ENCODE results near the gene DNAJC30. TPM values are rescaled to one million over a fixed set of nuclear protein-coding genes. Genes with fewer than 3 reads are reported as not detected.

Gene DNAJC30
- total RNA-seq, 1 donor from 2014 or later = 16.5 TPM

DNA sequence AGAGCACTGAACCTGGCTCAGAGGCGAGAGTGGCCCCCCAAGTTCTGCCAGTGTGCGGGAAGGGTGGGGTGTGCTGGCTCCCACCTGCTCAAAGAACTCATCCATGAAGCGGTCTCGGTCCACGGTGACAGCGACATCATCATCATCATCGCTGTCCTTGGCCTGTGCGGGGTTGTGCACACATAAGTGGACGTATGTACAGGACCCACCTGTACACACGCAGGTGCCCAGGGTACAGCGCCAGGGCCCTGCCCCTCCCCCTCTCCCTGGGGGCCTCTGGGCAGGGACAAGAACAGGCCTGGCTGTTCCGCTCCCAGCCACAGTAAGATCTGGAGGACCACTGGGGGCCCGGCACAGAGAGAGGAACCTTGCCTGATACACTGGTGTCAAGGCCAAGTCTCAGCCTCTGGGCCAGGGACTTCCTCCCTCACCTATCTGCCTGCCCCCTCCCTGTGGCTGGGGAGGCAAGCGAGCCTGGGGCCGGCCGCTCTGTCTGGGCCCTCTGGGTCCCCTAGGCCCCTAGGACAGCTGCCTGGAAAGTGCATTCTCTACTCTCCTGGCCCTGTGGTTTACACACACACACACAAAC is 25.8 kb upstream of the DNAJC30 start:
- DNase-seq (ENCODE audit: low spot score) = no peak

DNA sequence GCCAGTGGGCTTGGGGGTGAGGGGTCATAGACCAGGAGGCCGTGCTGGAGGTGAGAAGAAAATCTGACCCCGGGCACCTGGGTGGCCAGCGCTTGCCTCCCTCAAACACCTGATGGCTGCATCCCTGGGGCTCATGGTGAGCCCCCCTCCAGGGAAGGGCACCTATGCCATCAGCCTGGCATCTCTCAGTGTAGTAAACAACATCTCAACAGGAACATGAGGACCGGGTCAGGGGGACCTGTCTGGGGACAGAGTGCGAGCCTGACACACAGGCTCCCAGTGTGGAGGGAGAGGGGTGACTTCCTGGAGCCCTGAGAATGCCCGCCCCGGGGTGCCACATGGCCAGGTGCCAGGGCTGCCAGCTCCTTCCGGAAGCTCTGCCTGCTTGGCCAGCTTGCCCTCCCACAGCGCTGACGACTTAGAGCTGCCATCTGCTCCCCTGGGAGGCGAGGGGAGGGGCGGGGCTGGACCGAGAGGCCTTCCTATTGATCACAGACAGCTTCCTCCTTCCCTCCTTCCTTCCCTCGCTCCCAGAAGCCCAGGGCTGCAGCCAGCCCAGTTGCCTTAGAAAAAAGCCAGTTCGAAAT is 23.9 kb upstream of the DNAJC30 start:
- peak; percentile 92 for DNase-seq (ENCODE audit: low spot score)

DNA sequence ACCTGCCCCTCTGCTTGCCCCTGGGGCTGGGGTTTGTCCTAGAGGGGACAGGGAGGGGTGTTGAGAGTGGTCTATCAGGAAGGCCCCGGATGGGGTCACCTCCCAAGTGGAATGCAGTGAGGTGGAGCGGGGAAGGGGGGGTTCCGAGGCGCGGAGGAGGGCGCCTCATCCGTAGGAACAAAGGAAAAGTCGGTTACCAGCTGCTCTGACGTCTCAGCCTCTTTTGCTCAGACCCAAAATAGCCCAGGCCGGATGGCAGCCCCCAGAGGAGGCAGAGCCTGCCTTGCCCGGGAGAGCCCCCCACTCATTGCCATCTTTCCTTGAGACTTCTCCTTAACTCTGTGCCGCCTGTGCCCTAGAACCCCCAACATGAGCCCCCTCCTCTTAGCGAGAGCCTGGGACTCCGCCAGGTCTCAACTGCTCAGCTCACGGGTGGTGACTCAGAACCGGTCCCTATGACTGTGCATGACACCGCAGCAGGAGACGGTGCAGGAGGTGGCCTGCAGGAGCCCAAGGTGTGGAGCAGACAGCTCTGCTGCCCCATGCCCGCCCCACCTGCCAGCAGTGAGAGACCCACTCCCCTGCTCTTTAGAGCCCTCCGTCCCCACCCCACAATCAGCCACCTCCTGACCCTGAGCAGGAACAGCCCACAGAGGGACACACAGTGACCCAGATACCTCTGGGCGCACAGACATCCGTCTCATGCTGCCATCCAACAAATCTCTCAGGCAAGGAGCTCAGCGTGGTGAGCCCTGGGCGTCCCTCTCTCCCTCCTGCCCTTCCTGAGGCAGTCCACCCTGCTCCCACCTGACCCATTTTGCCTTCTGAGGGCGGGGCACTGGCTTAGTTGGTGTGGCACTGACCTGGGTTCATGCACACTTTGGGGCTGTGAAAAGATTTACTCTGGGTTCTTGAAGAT is 23.1 kb upstream of the DNAJC30 start:
- no peak for DNase-seq (ENCODE audit: low spot score)

DNA sequence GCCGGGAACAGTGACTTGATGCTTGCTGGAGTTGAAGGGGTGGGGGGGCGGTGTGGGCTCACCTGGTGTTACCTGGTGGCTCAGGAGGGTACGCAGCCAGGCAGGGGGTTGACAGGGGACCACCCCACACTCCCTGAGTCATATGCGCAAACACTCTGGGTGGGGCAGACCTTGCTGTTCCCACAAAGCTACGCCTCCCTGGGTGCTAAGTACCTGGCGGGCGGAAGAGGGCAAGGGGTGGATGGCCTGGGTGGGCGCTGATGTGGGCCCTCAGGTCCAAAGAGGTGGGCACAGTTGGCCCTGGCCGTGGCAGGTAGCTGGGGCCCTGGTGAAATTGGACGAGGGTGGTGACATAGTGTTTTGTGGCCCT is 22.3 kb upstream of the DNAJC30 start:
- DNase-seq (ENCODE audit: low spot score) = no peak

DNA sequence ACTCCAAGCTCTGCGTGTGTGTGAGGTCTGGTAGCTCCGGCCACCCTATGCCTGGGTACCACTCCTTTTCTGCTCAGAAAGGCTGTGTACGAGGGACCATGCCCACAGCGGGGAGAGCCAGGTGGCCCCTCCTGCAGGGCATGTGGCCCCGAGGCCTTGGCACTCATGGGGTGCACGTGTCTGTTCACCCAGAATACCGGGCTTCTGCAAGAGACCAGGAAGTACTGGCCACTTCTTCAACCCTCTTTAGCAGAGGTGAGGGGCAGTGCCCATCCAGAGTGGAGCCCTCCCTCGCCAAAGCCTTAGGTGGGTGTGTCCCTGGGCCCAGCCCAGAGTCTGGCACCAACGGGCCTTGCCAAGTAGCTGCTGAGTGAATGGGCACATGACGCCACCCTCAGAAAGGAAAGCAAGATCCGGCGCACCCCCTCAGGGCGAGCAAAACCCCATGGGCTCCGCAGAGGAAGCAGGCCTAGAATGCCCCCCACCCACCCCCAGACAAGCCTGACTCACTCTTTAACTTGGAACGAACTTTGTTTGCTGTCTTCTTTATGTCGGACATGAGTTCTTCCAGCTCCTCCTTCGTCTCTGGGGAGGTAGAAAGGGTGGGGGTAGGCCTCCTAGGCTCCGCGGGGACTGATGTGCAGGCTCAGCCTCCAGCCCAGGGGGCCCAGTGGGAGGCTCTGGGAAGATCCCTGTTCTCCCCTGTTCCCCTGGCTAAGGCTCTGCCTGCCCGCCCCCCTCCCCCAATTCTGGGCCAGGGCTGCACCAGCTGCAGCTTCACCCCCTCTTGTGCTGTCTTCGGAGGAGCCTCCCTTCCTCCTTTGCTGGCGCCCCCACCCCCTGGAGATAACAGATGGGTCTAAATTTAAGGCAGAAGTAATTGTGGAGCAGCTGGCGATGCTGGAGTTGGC is 21.6 kb upstream of the DNAJC30 start:
- no peak for DNase-seq (ENCODE audit: low spot score)

DNA sequence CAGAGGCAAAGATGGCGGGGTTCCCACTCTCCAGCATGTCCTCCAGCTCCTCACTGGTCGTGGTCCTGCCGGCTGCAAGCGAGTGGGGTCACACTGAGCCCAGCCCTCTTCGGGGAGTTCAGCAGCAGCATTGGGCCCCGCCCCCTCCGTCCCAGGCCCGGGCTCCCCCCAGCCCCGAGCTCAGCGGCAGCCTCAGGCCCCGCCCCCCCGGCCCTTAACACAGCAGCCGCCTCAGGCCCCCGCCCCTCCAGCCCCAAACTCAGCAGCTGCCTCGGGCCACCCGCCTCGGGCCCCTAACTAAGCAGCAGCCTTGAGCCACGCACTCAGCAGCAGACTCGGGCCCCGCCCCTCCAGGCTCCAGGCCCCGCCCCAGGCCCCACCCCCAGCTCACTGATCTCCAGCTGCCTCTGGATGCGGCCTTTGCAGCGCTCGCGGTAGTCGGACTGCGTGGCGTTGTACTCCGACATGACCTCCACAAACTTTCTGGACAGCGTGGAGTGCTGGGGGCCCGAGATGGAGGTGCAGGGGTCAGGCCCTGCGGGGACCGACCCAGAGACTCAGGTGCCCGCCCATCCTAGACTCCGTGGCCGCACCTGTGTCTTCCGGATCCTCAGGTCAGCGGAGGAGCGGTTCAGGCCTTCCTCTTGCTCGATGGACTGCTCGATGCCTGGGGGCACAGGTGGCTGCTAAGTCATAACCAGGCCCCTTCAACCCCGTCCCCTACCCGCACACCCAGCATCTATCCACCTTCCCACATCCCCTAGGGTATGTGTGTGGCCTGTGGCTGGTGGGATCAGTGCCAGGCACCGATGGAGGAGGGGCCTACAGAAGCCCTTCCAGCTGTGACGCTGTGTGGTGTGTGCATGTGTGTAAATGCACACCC is 20.7 kb upstream of the DNAJC30 start:
- DNase-seq (ENCODE audit: low spot score) = peak; percentile 63

DNA sequence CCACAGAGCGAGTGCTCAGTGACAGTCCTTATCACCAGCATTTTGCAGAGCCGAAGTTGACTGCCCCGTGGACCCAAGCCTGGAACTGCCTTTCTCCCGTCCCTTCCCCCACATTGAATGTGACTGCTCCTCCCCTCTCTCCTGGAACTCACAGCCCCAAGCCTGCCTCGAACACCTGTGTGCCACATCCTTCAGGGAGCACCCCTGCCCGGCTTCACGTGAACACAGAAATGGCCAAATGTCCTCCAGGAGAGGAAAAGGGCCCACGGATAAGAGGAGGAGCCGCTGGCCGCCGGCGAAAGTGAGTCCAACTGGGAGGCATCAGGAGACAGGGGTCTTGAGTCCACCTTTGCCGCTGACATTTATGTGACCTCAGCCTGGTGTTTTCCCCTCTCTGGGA is 20.0 kb upstream of the DNAJC30 start:
- DNase-seq (ENCODE audit: low spot score) = no peak

DNA sequence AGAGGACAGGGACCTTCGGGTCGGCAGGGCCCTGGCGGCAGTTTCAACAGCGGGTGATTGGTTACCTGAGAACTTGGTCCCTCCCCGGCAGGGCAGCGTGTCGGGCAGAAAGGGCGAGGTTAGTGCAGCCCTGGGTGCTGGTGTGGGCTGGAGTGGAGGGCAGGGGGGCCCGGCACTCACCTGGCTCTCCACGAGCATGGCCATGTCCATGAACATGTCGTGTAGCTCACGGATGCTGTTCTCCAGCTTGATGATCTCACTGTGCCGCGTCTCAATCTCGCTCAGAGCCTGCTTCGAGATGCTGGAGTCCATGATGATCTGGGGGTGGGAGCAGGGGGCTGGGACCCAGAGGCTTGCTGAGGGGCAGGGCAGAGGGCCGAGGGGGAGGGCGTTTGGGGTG is 19.4 kb upstream of the DNAJC30 start:
- no peak for DNase-seq (ENCODE audit: low spot score)

DNA sequence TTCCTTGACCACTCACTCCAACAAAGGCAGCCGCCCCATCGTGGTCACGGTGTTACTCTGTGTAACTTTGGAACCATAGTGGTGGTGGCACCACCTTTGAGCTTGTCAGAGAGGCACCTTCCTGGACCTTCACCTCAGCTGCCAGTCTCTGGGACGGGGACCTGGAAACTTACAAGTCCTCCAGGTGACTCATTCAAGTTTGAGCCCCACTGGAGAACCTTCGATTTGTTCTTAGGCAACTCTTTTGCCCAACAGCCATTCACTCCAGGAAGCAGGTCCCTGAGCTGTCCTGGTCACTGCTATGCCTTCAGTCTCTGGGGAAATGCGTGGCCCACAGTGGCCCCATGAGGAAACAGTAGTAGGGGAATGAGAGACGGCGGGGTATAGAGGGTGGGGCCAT is 19.0 kb upstream of the DNAJC30 start:
- DNase-seq (ENCODE audit: low spot score) = no peak

DNA sequence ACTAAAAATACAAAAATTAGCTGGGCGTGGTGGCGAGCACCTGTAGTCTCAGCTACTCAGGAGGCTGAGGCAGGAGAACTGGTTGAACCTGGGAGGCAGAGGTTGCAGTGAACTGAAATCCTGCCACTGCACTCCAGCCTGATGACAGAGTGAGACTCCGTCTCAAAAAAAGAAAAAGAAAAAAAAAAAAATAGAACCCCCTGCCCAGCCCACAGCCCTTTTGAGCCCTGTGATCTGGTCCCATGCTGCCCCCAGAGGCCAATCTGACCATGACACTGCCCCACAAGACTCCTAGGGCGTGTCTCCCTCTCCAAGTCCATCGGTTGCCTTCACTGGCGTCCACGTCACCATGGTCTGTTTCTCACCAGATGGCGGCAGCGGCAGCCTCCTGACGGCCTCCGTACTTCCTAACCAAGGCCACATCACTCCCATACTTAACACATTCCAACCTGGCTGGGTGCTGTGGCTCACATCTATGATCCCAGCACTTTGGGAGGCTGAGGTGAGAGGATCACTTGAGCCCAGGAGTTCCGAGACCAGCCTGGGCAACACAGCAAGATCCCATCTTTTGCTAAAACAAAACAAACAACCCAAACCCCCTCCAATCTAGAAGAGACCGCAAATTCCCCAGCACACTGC is 18.2 kb upstream of the DNAJC30 start:
- DNase-seq (ENCODE audit: low spot score) = no peak

DNA sequence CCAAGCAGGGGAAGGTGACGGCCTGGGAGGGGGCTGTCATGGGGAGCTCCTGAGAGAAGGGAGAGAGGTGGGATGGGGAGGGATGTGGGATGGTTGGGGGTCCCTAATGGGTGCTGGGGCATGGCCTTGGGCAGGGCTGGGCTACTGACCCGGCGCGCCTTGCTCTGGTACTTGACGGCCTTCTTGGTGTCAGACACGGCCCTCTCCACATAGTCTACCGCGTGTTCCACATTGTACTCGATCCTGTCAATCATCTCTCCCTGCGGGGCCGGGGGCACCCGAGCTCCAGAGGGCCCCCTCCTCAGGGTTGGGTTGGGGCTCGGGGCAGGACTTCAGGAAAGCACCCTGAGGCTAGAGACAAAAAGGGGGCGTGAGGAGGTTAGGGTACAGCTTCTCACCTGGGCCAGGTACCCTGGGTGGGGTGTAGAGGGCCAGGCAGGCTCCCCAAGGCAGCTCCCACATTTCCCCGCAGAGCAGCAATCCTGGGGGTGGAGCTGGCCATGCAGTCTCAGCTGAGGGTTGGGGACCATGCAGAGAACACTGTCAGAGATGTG is 17.4 kb upstream of the DNAJC30 start:
- DNase-seq (ENCODE audit: low spot score) = no peak

DNA sequence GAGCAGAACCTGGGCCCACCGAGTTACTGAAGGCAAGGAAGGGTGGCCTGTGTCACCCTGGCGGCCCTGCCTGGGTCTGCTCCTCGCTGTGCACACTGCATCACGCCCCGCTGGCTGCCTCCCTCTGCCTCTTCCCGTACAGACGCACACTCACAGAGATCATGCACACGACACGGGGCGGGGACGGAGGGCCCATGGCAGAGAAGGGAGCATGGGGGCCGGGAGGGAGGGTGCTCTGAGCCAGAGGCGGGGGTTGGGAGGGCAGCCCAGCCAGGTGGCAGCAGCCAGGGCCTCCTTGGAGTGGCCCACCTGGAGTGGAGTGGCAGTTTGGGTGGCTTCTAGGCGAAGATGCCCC is 16.8 kb upstream of the DNAJC30 start:
- DNase-seq (ENCODE audit: low spot score) = no peak

DNA sequence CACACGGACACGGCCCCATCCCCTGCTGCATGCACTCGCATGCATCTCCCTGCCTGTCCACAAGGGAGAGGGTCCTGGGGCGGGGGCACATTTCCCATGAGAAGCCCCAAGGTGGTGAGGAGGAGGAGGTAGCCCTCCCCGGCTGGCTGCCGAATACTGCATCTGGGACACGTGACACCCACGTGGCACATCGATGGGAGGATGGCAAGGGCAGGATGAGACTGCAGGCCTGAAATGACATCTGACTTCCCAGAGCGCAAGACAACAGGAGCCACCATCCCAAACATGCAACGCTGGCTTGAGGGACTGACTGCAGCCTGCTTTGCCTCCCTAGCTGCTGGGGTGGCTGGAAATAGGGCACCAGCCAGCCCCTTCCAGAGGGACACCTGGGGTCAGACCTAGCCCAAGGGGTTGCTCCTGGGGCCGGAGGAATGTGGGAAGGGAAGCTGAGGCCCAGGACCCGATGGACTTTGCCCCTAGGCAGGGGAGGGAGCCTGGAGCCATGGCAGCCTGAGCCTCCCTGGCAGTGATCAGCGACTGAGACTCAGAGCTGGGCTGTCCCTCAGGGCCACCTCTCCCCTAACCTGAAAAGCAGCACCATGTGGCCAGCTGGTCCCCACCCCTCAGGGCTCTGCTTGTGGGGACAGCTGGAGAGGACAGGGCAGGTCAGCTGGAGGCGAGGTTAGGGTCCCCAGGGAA is 16.3 kb upstream of the DNAJC30 start:
- DNase-seq (ENCODE audit: low spot score) = no peak

DNA sequence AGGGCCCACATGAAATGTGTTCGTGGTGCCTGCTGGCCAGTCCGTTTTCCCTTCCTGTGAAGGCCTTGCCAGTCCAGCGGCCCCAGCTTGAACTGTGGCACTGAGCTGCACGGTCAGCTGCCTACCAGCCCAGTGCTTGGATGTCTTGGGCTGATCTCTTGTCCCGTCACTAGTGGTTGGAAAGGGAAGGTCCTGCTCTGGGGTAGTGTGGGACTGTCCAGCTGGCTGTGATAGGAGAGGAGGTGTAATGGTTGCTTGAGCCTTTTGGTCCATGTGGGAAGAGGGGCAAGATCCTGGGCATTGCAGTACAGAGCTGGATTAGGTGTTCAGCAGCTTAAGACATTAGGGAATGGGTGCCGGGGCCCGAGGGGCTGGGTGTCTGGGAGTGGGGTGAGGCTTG is 15.2 kb upstream of the DNAJC30 start:
- DNase-seq (ENCODE audit: low spot score) = no peak

DNA sequence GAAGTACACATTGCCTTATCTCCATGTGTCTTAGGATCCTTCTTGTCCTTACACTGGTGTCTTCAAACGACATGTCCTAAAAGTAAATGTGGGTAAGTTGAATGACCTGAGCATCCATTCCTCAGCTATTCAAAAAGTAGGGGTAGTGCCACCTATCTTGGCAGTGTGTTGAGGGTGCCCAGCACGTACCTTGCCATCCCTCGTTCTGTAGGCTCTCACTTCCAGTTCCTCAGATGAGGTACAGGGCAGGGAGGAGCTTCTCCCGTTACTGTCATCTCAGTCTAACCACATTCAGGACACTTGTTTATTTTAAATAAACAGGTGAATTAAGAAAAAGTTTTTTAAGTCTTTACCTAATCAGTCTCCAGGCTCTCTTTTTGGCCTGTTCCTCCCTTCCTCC is 13.1 kb upstream of the DNAJC30 start:
- DNase-seq (ENCODE audit: low spot score) = no peak

DNA sequence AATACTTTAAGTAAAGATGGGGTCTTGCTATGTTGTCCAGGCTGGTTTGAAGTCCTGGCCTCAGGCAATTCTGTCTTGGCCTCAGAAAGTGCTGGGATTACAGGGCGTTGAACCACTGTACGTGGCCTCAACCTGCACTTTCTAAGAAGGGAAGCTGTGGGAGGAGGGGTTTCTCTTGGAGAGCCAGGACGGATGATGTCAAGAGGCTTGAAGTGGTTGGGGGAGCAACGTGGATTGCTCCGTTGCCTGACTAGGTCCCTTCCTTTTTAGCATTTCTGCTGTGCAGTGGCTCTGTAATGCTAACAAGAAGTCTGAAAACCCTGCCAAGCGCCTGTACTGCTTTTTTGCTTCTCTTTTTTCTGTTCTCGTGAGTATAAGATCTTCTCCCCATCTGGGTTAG is 7.4 kb upstream of the DNAJC30 start:
- no peak for DNase-seq (ENCODE audit: low spot score)

DNA sequence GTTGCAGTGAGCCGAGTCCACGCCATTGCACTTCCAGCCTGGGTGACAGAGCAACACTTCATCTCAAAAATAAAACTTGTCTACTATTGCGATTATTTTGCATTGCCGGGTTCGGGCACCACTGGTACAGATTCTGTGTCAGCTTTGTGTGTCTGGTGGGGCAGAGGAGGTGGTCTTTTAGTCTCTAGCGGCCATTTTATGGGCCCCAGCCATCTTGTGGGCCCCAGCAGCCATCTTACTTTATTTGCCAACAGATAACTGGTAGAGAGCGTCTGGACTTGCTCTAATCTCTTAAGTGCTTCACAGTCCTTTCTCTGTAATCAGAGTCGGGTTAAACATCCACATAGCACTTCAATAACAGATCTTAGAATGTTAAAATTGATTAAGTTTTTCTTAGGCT is 5.0 kb upstream of the DNAJC30 start:
- DNase-seq (ENCODE audit: low spot score) = no peak

DNA sequence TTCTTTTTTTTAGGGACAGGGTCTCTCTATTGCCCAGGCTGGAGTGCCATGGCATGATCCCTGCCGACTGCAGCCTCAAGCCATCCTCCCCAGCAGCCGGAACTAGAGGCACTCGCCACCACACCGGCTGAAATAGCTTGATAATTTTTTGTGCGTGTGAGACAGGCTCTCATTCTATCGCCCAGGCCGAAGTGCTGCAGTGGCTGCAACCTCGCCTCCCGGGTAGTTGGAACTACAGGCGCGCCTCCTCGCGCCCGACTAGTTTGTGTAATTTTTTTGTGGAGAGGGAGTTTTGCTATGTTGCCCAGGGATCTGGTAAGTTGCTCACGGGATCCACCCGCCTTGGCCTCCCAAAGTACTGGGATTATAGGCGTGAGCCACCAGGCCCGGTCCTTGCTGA is 2.1 kb upstream of the DNAJC30 start:
- no peak for DNase-seq (ENCODE audit: low spot score)

DNA sequence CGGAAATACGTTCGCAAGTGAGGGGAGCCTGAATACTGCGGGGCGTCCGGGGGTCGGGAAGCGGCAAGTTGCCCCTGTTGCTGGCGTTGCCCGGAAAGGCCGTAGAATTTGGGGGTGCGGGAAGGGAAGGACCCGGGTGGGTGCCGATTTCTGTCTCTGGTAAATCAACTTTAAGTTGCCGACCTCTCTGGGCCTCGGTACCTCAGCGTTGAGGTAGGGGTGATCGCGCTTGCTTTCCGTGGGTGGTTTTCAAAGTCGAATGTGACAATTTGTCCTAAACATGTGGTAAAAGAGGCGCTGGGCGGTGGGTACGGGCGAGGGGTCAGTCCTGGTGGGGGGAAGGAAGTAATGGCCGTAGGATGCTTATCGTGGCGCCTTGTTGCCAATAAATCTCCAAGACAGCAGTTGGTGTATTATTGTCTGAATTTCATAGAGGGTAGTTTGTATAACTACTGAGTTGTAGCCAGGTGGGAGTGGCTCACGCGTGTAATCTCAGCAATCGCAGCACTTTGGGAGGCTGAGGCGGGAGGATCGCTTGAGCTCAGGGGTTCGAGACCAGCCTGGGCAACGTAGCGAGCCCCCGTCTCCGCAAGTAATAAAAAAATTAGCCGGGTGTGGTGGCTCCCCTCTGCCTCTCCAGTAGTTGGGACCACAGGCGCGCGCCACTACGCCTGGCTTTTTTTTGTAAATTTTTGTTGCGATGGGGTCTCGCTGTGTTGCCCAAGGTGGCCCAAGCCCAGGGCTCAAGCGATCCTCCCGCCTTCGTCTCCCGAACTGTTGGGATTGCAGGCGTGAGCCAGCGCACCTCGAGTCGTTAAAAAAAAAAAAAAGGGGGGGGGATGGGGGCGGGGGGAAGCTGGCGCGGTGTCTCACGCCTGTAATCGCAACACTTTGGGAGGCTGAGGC is 788 bp upstream of the DNAJC30 start:
- no peak for DNase-seq (ENCODE audit: low spot score)

Measured in ureter (tissue), 1 donor.